Spleen (tissue), 11 donors: ENCODE results near the gene COQ4. TPM values are rescaled to one million over a fixed set of nuclear protein-coding genes. Genes with fewer than 3 reads are reported as not detected.

Experiments
- DNase-seq: peaks from one replicate; pipeline ENCODE4 v3.0.0-alpha.2; 2020
- H3K27ac ChIP-seq, 8 donors: fragments of 200-600 bp; sonication (generic) in 7 of 8; 1 replicate in 4 of 8; 2 replicates in 4 of 8; pipeline versions ENCODE4 v1.5.0 to v1.8.0; 2016 to 2021; ENCODE audit warnings: inconsistent platforms in 4 of 8, mild to moderate bottlenecking in 4 of 8, moderate library complexity in 1 of 8
- H3K27me3 ChIP-seq, 7 donors: fragments of 200-600 bp; sonication (generic) in 6 of 7; replicated peaks in 1 of 7; 1 replicate in 4 of 7; 2 replicates in 3 of 7; pipeline versions ENCODE4 v1.5.0 to v1.8.0; 2016 to 2021; ENCODE audit warnings: inconsistent platforms in 3 of 7, mild to moderate bottlenecking in 1 of 7
- H3K36me3 ChIP-seq, 6 donors: fragments of 200-600 bp; sonication (generic) in 5 of 6; 1 replicate in 4 of 6; 2 replicates in 2 of 6; pipeline versions ENCODE4 v1.5.0 to v1.8.0; 2016 to 2021; ENCODE audit warnings: inconsistent platforms in 2 of 6
- H3K4me1 ChIP-seq, 6 donors: fragments of 200-600 bp; sonication (generic) in 5 of 6; 1 replicate in 3 of 6; 2 replicates in 3 of 6; pipeline versions ENCODE4 v1.5.0 to v1.8.0; 2016 to 2021; ENCODE audit warnings: inconsistent platforms in 3 of 6
- H3K4me3 ChIP-seq, 8 donors: fragments of 200-600 bp; sonication (generic) in 7 of 8; 1 replicate in 4 of 8; 2 replicates in 4 of 8; pipeline versions ENCODE4 v1.5.0 to v1.8.0; 2016 to 2021; ENCODE audit warnings: inconsistent platforms in 4 of 8, mild to moderate bottlenecking in 4 of 8, moderate library complexity in 2 of 8
- H3K9me3 ChIP-seq, 8 donors: fragments of 200-600 bp; sonication (generic) in 7 of 8; 1 replicate in 4 of 8; 2 replicates in 4 of 8; pipeline versions ENCODE4 v1.5.0 to v1.8.0; 2016 to 2021; ENCODE audit warnings: inconsistent platforms in 4 of 8
- CTCF ChIP-seq, 11 experiments: fragments of 200-600 bp in 7 of 11; fragments of 450-650 bp in 4 of 11; sonication (generic) in 4 of 11; IDR thresholded peaks in 8 of 11; conservative IDR thresholded peaks in 3 of 11; 1 replicate in 7 of 11; 2 replicates in 4 of 11; pipeline versions ENCODE4 v1.4.0 to v1.8.0; 2016 to 2021; ENCODE audit warnings: antibody characterized with exemption in 11 of 11, inconsistent platforms in 4 of 11, mild to moderate bottlenecking in 1 of 11
- POLR2A ChIP-seq, 3 donors: fragments of 450-650 bp; IDR thresholded peaks; one replicate each; pipeline ENCODE4 v1.5.1; 2017; ENCODE audit warnings: antibody characterized with exemption in 3 of 3, mild to moderate bottlenecking in 1 of 3
- POLR2AphosphoS5 ChIP-seq, 3 donors: sonication (generic); formaldehyde crosslinking; IDR thresholded peaks; one replicate each; pipeline ENCODE4 v1.5.1; 2017; ENCODE audit warnings: antibody characterized with exemption in 3 of 3
- WGBS, 5 donors: extraction: QIAGEN DNeasy Blood & Tissue Kit in 3 of 5; methylation state at CpG; one replicate each; pipeline versions ENCODE4 v1.1.5 to v1.1.7; 2013 to 2018; 5-methylcytosine and 5-hydroxymethylcytosine counted together
- intact Hi-C: fragments of 100-400 bp; cut with DNase I; formaldehyde crosslinking; loops from one replicate; pipeline ENCODE4 v1.15.0; 2023; ENCODE audit warnings: low total_unique reads
- polyA plus RNA-seq, 3 donors: library from polyadenylated mRNA; stranded (reverse); fragments of 200-250 nt; gene quantifications; one replicate each; pipeline ENCODE4 v1.2.1, GENCODE V29; 2013
- total RNA-seq, 7 donors: library from RNA; depleted of rRNA in 3 of 7; stranded (reverse); fragments of >200 nt in 3 of 7; fragmentation: NEBNext Ultra II Directional in 4 of 7; extraction: Animal tissue kit (Norgen Biotek cat#: 25700) in 4 of 7; gene quantifications; one replicate each; pipeline versions ENCODE4 v1.1.0 to v1.2.1, GENCODE V29; 2016 to 2021
- donor health status: healthy with polysubstance abuse.
- donor health status: DM: no; HTN: no; CAD: no; lungs with moderate emphysema.
- donor health status: DM: no; HTN: no; CAD: no.
- donor health status: Bipolar disorder and iron deficiency.
- donor health status: healthy.
- donor health status: DM: no; HTN: no; CAD: no.
- donor health status: DM: yes; HTN: yes; CAD: no.

The COQ4 gene
- total and polyA plus RNA-seq, 10 donors: 23.9 to 63.7 (median 38.2) TPM

GRCh38 chr9:128342971-128343680, 20.5 kb downstream of the COQ4 start:
- H3K9me3 ChIP-seq: no peaks in the 10 kb centered on the region
- intact Hi-C loops: no loop called here
- H3K36me3 ChIP-seq: peaks cover 0 to 60% (median 45%) of the 10 kb centered on the region in 6 donors
- H3K4me3 ChIP-seq: no peak overlapping the region
- no peak for DNase-seq
- no peak overlapping the region for H3K27ac ChIP-seq
- 92 to 99% (median 97%) methylated on average over 7 to 8 of the region's 8 CpGs for WGBS, 5 donors
- H3K27me3 ChIP-seq: no peaks in the 10 kb centered on the region
- no peak for TF ChIP-seq CTCF (IDR thresholded peaks at IDR 0.05 in 8 of 11, conservative IDR thresholded peaks at IDR 0.05 in 3 of 11)
- no peak for TF ChIP-seq POLR2A (IDR thresholded peaks at IDR 0.05)
- no peak for TF ChIP-seq POLR2AphosphoS5 (IDR thresholded peaks at IDR 0.05)
- peaks cover 7 to 26% (median 19%) of the 10 kb centered on the region in 6 donors for H3K4me1 ChIP-seq

- intact Hi-C loops: no loop called here
- 85 to 92% (median 88%) methylated on average over 4 of the region's 4 CpGs for WGBS, 5 donors
- H3K36me3 ChIP-seq: peaks cover 0 to 67% (median 52%) of the 10 kb centered on the region in 6 donors
Measured at GRCh38 chr9:128343855-128344254, 21.2 kb downstream of the COQ4 start.

GRCh38 chr9:128344931-128345605, 22.4 kb downstream of the COQ4 start:
- H3K27me3 ChIP-seq: no peaks in the 10 kb centered on the region
- H3K4me3 ChIP-seq: no peak overlapping the region
- H3K27ac ChIP-seq: no peak overlapping the region
- peaks cover 0 to 79% (median 59%) of the 10 kb centered on the region in 6 donors for H3K36me3 ChIP-seq
- no peak for DNase-seq
- TF ChIP-seq POLR2AphosphoS5 (IDR thresholded peaks at IDR 0.05) (peak in 1 of 3 donors; percentile 10), POLR2A (IDR thresholded peaks at IDR 0.05) (no peak)
- no peaks in the 10 kb centered on the region for H3K9me3 ChIP-seq
- WGBS, 5 donors: 95 to 97% (median 97%) methylated on average over 22 to 28 of the region's 28 CpGs
- intact Hi-C loops: no loop called here
- H3K4me1 ChIP-seq: peaks cover 7 to 18% (median 13%) of the 10 kb centered on the region in 6 donors

More at GRCh38 chr9:128343855-128344254, 21.2 kb downstream of the COQ4 start:
- Histone ChIP-seq H3K9me3 (no peaks in the 10 kb centered on the region), H3K27ac (no peak overlapping the region), H3K27me3 (no peaks in the 10 kb centered on the region), H3K4me3 (no peak overlapping the region), H3K4me1 (peaks cover 7 to 26% (median 19%) of the 10 kb centered on the region in 6 donors)
- no peak for TF ChIP-seq CTCF (IDR thresholded peaks at IDR 0.05 in 8 of 11, conservative IDR thresholded peaks at IDR 0.05 in 3 of 11)
- TF ChIP-seq POLR2AphosphoS5 (IDR thresholded peaks at IDR 0.05): no peak
- no peak for TF ChIP-seq POLR2A (IDR thresholded peaks at IDR 0.05)
- DNase-seq: no peak

- intact Hi-C loops: no loop called here
- Histone ChIP-seq H3K27me3 (no peaks in the 10 kb centered on the region), H3K9me3 (no peaks in the 10 kb centered on the region), H3K27ac (no peak overlapping the region), H3K4me3 (no peak overlapping the region), H3K36me3 (peaks cover 0 to 95% (median 71%) of the 10 kb centered on the region in 6 donors), H3K4me1 (no peaks in the 10 kb centered on the region)
- no peak for DNase-seq
- 83 to 92% (median 88%) methylated on average over 2 of the region's 2 CpGs for WGBS, 5 donors
- TF ChIP-seq POLR2AphosphoS5 (IDR thresholded peaks at IDR 0.05): no peak
- no peak for TF ChIP-seq CTCF (IDR thresholded peaks at IDR 0.05 in 8 of 11, conservative IDR thresholded peaks at IDR 0.05 in 3 of 11)
- TF ChIP-seq POLR2A (IDR thresholded peaks at IDR 0.05): no peak
Measured at GRCh38 chr9:128349125-128349524, 26.5 kb downstream of the COQ4 start.
